Breast epithelium (tissue), 3 donors: ENCODE data around the gene XRCC6.

Experiments used
- CTCF ChIP-seq, 3 donors: fragments of 450-650 bp; IDR thresholded peaks; one replicate each; pipeline ENCODE4 v1.5.1; 2016 to 2017; ENCODE audit warnings: antibody characterized with exemption in 3 of 3, mild to moderate bottlenecking in 3 of 3, moderate library complexity in 3 of 3
- POLR2AphosphoS5 ChIP-seq, 3 donors: sonication (generic); formaldehyde crosslinking; IDR thresholded peaks; one replicate each; pipeline ENCODE4 v1.6.1; 2017; ENCODE audit warnings: antibody characterized with exemption in 3 of 3

- TF ChIP-seq CTCF (IDR thresholded peaks at IDR 0.05): no peak
- no peak for TF ChIP-seq POLR2AphosphoS5 (IDR thresholded peaks at IDR 0.05)
These were observed 45.6 kb upstream of the XRCC6 start for GRCh38 chr22:41575533-41575932.
